HepG2 (cell line): ENCODE measurements around the gene CNTRL. TPM values are rescaled to one million over a fixed set of nuclear protein-coding genes. Genes with fewer than 3 reads are reported as not detected.
A peak's percentile ranks its signal among the peaks of the same experiment; 100 is the strongest.

Experiments
- ATAC-seq: fragments of 200-7000 bp; cut with Tn5 transposase; 3 replicates; pipeline ENCODE4 v1.9.1; 2020; ENCODE audit warnings: mild to moderate bottlenecking, moderate library complexity
- BruUV-seq: library from RNA; stranded (reverse); fragments of 400-500 nt; replicated peaks from 2 replicates; lab custom pipeline; 2021; lab: Mats Ljungman, UMichigan
- CTCF ChIA-PET: fragments of 300-600 bp; formaldehyde crosslinking; extraction: SDS; loops from one replicate; lab custom pipeline; 2021; ENCODE audit warnings: low total read pairs, inconsistent platforms, low intra/inter-chr PET ratio; lab: Yijun Ruan, JAX
- POLR2A ChIA-PET: fragments of 350-600 bp; sonication (Branson Sonifier 250); formaldehyde crosslinking; loops from one replicate; lab custom pipeline; 2020; ENCODE audit warnings: antibody characterized with exemption, inconsistent platforms; lab: Yijun Ruan, JAX
- DNase-seq: peaks from one replicate; pipeline ENCODE4 v3.0.0-alpha.2; 2015; ENCODE audit warnings: low spot score
- FAIRE-seq: peaks from 3 replicates; lab custom pipeline; 2011; peaks lifted over from hg19 to GRCh38; lab: Jason Lieb, UNC
- H2AFZ ChIP-seq: one replicate; pipeline ENCODE4 v1.6.1; 2011; ENCODE audit warnings: low read length, inconsistent platforms
- H3K27ac ChIP-seq: fragments of 300-600 bp; 3 replicates; pipeline ENCODE4 v1.8.0; 2011; ENCODE audit warnings: mixed run types, mild to moderate bottlenecking, mixed read lengths, low read length, inconsistent platforms; ENCODE audit not compliant: insufficient read depth; ENCODE audit errors: extremely low read length
- H3K27me3 ChIP-seq, 2 experiments: fragments of 200-600 bp in 1 of 2; 2 replicates in 1 of 2; 3 replicates in 1 of 2; pipeline versions ENCODE4 v1.6.0 to v1.8.0; 2011; ENCODE audit warnings: low read length in 2 of 2, mild to moderate bottlenecking in 2 of 2, moderate library complexity in 2 of 2, inconsistent platforms in 1 of 2; ENCODE audit not compliant: insufficient read depth in 2 of 2, control insufficient read depth in 1 of 2
- H3K36me3 ChIP-seq, 2 experiments: fragments of 200-600 bp in 1 of 2; replicated peaks in 1 of 2; 2 replicates in 1 of 2; 3 replicates in 1 of 2; pipeline versions ENCODE4 v1.5.1 to v1.8.0; 2011; ENCODE audit warnings: low read length in 2 of 2, inconsistent platforms in 1 of 2; ENCODE audit not compliant: insufficient read depth in 2 of 2, control insufficient read depth in 1 of 2
- H3K4me1 ChIP-seq: 2 replicates; pipeline ENCODE4 v1.5.1; 2012; ENCODE audit warnings: low read length, inconsistent platforms; ENCODE audit not compliant: insufficient read depth
- H3K4me2 ChIP-seq: 2 replicates; pipeline ENCODE4 v1.6.0; 2011; ENCODE audit warnings: low read depth, low read length, inconsistent platforms
- H3K4me3 ChIP-seq, 3 experiments: fragments of 200-600 bp in 1 of 3; sonication (generic), shearing (Covaris generic) in 1 of 3; replicated peaks in 1 of 3; 2 replicates each; pipeline ENCODE4 v1.5.1; 2011 to 2016; ENCODE audit warnings: low read length in 3 of 3, inconsistent platforms in 2 of 3, low read depth in 2 of 3, mild to moderate bottlenecking in 2 of 3, control low read depth in 1 of 3, mixed read lengths in 1 of 3; ENCODE audit not compliant: insufficient read depth in 1 of 3
- H3K79me2 ChIP-seq: one replicate; pipeline ENCODE4 v1.6.1; 2011; ENCODE audit warnings: low read length, inconsistent platforms; ENCODE audit not compliant: insufficient read depth
- H3K9ac ChIP-seq: 2 replicates; pipeline ENCODE4 v1.6.0; 2011; ENCODE audit warnings: mild to moderate bottlenecking, low read depth, low read length, inconsistent platforms; ENCODE audit not compliant: insufficient read depth
- H3K9me3 ChIP-seq: 2 replicates; pipeline ENCODE4 v1.5.1; 2012; ENCODE audit warnings: mild to moderate bottlenecking, low read length
- H4K20me1 ChIP-seq: 2 replicates; pipeline ENCODE4 v1.6.0; 2011; ENCODE audit warnings: inconsistent platforms, mild to moderate bottlenecking, low read length, moderate library complexity; ENCODE audit not compliant: insufficient read depth
- AHR ChIP-seq: IDR thresholded peaks from 2 replicates; pipeline ENCODE4 v1.6.1; 2018; ENCODE audit warnings: missing genetic modification reagents, missing compliant biosample characterization
- MED13 ChIP-seq: sonication (generic); formaldehyde crosslinking; IDR thresholded peaks from 2 replicates; pipeline ENCODE4 v1.5.0; 2020; ENCODE audit warnings: missing genetic modification reagents
- PCBP2 ChIP-seq: fragments of 200-400 bp; formaldehyde crosslinking; optimal IDR thresholded peaks from 2 replicates; pipeline ENCODE3; 2018; ENCODE audit warnings: low read length, low read depth; ENCODE audit not compliant: poor library complexity, severe bottlenecking
- SMAD1 ChIP-seq: sonication (generic); formaldehyde crosslinking; IDR thresholded peaks from 2 replicates; pipeline ENCODE4 v1.4.0; 2020; ENCODE audit warnings: missing genetic modification reagents, low read depth, mild to moderate bottlenecking, borderline replicate concordance
- U2AF1 ChIP-seq: fragments of 200-400 bp; formaldehyde crosslinking; optimal IDR thresholded peaks from 2 replicates; pipeline ENCODE3; 2017; ENCODE audit warnings: mild to moderate bottlenecking, low read depth, low read length
- ZFP36L1 ChIP-seq: sonication (generic); formaldehyde crosslinking; IDR thresholded peaks from 2 replicates; pipeline ENCODE4 v1.8.0; 2022; ENCODE audit warnings: mild to moderate bottlenecking, missing genetic modification reagents, moderate library complexity
- ZMYM4 ChIP-seq: sonication (generic); formaldehyde crosslinking; IDR thresholded peaks from 2 replicates; pipeline ENCODE4 v1.8.1; 2023; ENCODE audit warnings: mild to moderate bottlenecking, missing genetic modification reagents
- ZNF549 ChIP-seq: sonication (generic); formaldehyde crosslinking; IDR thresholded peaks from 2 replicates; pipeline ENCODE4 v1.5.0; 2020; ENCODE audit warnings: missing genetic modification reagents
- ZNF720 ChIP-seq: sonication (generic); formaldehyde crosslinking; IDR thresholded peaks from 2 replicates; pipeline ENCODE4 v1.4.0; 2020; ENCODE audit warnings: missing genetic modification reagents
- WGBS: methylation state at CpG from one replicate; pipeline ENCODE4 v1.1.6; 2017; ENCODE audit warnings: low lambda C conversion rate; 5-methylcytosine and 5-hydroxymethylcytosine counted together
- in situ Hi-C: cut with HindIII; loops from 2 replicates; pipeline ENCODE4 v1.10.0; 2017; ENCODE audit warnings: low pct_unique_long_range_greater_than_20kb; ENCODE audit not compliant: extremely low pct_ligation_motif_present
- intact Hi-C: fragments of 100-400 bp; cut with micrococcal nuclease; formaldehyde crosslinking; loops from one replicate; pipeline ENCODE4 v1.10.0; 2022; ENCODE audit not compliant: unreplicated experiment
- polyA plus RNA-seq, 8 experiments: library from polyadenylated mRNA; depleted of rRNA in 3 of 8; stranded (reverse) in 7 of 8; unstranded in 1 of 8; fragments of >200 nt; fragmentation: Illumina TruSeq in 4 of 8; extraction: Trizol in 4 of 8; gene quantifications; 2 replicates each; pipeline versions ENCODE4 v1.2.1 to v1.2.3, GENCODE V29; 2011 to 2016; ENCODE audit warnings: low read depth in 4 of 8, missing spikeins in 1 of 8, mixed read lengths in 1 of 8; ENCODE audit not compliant: insufficient read depth in 1 of 8
- total RNA-seq, 5 experiments: library from RNA; depleted of rRNA; stranded (reverse); fragments of >200 nt; fragmentation: Illumina TruSeq; extraction: Trizol; gene quantifications; 2 replicates each; pipeline ENCODE4 v1.2.3, GENCODE V29; 2016; ENCODE audit warnings: low read depth in 1 of 5
- TF ChIP-seq, protein P1 (sequence below): fragments of 450-650 bp; IDR thresholded peaks from 2 replicates; pipeline ENCODE4 v1.6.1; 2017; ENCODE audit warnings: mild to moderate bottlenecking
- TF ChIP-seq, protein P2 (sequence below): IDR thresholded peaks from 2 replicates; pipeline ENCODE4 v1.6.1; 2016; ENCODE audit warnings: low read depth, control low read depth
- TF ChIP-seq, protein P3 (sequence below), 2 experiments: sonication (generic) in 1 of 2; formaldehyde crosslinking in 1 of 2; IDR thresholded peaks; 2 replicates each; pipeline versions ENCODE4 v1.4.0 to v1.6.1; 2016 to 2020; ENCODE audit warnings: borderline replicate concordance in 1 of 2, low read depth in 1 of 2, mild to moderate bottlenecking in 1 of 2, missing genetic modification reagents in 1 of 2
- TF ChIP-seq, protein P4 (sequence below): sonication (generic); formaldehyde crosslinking; IDR thresholded peaks from 2 replicates; pipeline ENCODE4 v1.5.0; 2020; ENCODE audit warnings: mild to moderate bottlenecking, missing genetic modification reagents

Gene CNTRL
- total and polyA plus RNA-seq, 2 of the 13 experiments (the other 11 are each of a cell fraction or from before 2014, with no cell fraction given) = 7.5 to 11.8 TPM

DNA sequence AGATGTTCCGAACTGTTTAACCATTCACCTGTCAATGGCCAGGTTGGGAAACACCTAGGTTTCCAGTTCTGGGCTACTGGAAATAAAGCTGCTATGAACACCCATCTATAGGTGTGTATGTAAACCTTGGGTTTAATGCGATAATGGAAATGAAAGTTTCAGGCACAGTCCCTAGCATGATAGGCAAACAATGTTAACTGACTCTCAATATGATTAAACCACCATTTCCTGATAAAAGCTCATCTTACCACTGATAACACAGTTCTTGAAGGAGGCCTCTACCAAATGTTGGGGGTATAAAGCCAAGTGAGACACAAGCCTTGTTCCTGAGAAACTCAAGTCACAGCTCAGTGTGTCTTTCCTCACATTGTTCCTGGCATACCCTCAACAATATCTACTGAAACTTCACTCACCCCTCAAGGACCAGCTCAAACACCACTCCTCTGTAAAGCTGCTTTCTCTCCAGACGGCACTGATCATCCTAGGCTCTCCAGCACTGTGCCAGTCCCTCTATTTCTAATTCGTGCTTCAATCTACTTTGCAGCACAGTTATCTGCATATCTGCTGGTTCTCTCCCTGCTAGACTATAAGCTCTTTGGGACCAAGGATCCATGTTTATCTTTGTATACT is 111.1 kb downstream of the CNTRL start:
- CTCF ChIA-PET = no interaction called here
- H2AFZ ChIP-seq = no peak overlapping the region
- H3K4me1 ChIP-seq = peaks cover 84% of the 10 kb centered on the region
- 97% methylated on average over 4 of the region's 4 CpGs for WGBS
- FAIRE-seq = no peak
- POLR2A ChIA-PET = interaction anchor here (1.3 kb wide), 1 partner anchor 16 kb away, joined by 5 read pairs; the partner anchor contains the start of gene RAB14
- in situ Hi-C loops = no loop called here
- peaks cover 5 to 14% of the 10 kb centered on the region in 2 experiments; a peak in 3 of 5 replicates for H3K36me3 ChIP-seq
- H3K9ac ChIP-seq = no peak overlapping the region
- DNase-seq = no peak
- no peaks in the 10 kb centered on the region for H3K9me3 ChIP-seq
- H3K4me2 ChIP-seq = no peak overlapping the region
- ATAC-seq = no peak
- peak overlapping the region; percentile 31 for H3K27ac ChIP-seq
- no peaks in the 10 kb centered on the region for H3K27me3 ChIP-seq
- BruUV-seq = no TSS peak
- intact Hi-C loops = loop anchor here (10.0 kb wide), 1 partner anchor 131 kb away; the partner anchor contains the start of gene C5
- no peak overlapping the region for H3K4me3 ChIP-seq
- peaks cover 76% of the 10 kb centered on the region for H3K79me2 ChIP-seq
- peaks cover 12% of the 10 kb centered on the region; the same call in 1 of the 2 replicates for H4K20me1 ChIP-seq
- TF ChIP-seq U2AF1 (no peak), MED13 (CRISPR knock-in tag) (no peak), ZNF549 (no peak), PCBP2 (no peak), ZFP36L1 (CRISPR knock-in tag) (no peak), AHR (no peak), ZNF720 (no peak), ZMYM4 (CRISPR knock-in tag) (no peak), SMAD1 (CRISPR knock-in tag) (no peak)
- TF ChIP-seq, protein P1, sequence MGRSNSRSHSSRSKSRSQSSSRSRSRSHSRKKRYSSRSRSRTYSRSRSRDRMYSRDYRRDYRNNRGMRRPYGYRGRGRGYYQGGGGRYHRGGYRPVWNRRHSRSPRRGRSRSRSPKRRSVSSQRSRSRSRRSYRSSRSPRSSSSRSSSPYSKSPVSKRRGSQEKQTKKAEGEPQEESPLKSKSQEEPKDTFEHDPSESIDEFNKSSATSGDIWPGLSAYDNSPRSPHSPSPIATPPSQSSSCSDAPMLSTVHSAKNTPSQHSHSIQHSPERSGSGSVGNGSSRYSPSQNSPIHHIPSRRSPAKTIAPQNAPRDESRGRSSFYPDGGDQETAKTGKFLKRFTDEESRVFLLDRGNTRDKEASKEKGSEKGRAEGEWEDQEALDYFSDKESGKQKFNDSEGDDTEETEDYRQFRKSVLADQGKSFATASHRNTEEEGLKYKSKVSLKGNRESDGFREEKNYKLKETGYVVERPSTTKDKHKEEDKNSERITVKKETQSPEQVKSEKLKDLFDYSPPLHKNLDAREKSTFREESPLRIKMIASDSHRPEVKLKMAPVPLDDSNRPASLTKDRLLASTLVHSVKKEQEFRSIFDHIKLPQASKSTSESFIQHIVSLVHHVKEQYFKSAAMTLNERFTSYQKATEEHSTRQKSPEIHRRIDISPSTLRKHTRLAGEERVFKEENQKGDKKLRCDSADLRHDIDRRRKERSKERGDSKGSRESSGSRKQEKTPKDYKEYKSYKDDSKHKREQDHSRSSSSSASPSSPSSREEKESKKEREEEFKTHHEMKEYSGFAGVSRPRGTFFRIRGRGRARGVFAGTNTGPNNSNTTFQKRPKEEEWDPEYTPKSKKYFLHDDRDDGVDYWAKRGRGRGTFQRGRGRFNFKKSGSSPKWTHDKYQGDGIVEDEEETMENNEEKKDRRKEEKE = no peak
- TF ChIP-seq, protein P2, sequence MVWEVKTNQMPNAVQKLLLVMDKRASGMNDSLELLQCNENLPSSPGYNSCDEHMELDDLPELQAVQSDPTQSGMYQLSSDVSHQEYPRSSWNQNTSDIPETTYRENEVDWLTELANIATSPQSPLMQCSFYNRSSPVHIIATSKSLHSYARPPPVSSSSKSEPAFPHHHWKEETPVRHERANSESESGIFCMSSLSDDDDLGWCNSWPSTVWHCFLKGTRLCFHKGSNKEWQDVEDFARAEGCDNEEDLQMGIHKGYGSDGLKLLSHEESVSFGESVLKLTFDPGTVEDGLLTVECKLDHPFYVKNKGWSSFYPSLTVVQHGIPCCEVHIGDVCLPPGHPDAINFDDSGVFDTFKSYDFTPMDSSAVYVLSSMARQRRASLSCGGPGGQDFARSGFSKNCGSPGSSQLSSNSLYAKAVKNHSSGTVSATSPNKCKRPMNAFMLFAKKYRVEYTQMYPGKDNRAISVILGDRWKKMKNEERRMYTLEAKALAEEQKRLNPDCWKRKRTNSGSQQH (CRISPR knock-in tag) = no peak
- TF ChIP-seq, protein P3, sequence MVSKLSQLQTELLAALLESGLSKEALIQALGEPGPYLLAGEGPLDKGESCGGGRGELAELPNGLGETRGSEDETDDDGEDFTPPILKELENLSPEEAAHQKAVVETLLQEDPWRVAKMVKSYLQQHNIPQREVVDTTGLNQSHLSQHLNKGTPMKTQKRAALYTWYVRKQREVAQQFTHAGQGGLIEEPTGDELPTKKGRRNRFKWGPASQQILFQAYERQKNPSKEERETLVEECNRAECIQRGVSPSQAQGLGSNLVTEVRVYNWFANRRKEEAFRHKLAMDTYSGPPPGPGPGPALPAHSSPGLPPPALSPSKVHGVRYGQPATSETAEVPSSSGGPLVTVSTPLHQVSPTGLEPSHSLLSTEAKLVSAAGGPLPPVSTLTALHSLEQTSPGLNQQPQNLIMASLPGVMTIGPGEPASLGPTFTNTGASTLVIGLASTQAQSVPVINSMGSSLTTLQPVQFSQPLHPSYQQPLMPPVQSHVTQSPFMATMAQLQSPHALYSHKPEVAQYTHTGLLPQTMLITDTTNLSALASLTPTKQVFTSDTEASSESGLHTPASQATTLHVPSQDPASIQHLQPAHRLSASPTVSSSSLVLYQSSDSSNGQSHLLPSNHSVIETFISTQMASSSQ (IDR thresholded peaks at IDR 0.05; ENCODE audit: low read depth) = no peak
- TF ChIP-seq, protein P3 (CRISPR knock-in tag; IDR thresholded peaks at IDR 0.05; ENCODE audit: borderline replicate concordance) = no peak
- TF ChIP-seq, protein P4, sequence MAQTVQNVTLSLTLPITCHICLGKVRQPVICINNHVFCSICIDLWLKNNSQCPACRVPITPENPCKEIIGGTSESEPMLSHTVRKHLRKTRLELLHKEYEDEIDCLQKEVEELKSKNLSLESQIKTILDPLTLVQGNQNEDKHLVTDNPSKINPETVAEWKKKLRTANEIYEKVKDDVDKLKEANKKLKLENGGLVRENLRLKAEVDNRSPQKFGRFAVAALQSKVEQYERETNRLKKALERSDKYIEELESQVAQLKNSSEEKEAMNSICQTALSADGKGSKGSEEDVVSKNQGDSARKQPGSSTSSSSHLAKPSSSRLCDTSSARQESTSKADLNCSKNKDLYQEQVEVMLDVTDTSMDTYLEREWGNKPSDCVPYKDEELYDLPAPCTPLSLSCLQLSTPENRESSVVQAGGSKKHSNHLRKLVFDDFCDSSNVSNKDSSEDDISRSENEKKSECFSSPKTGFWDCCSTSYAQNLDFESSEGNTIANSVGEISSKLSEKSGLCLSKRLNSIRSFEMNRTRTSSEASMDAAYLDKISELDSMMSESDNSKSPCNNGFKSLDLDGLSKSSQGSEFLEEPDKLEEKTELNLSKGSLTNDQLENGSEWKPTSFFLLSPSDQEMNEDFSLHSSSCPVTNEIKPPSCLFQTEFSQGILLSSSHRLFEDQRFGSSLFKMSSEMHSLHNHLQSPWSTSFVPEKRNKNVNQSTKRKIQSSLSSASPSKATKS (CRISPR knock-in tag) = no peak
